GM12878 (cell line): ENCODE results near the gene DOCK1. TPM values are rescaled to one million over a fixed set of nuclear protein-coding genes. Genes with fewer than 3 reads are reported as not detected.

Experiments
- EP300 ChIP-seq, 2 experiments: fragments of 150-350 bp in 1 of 2; IDR thresholded peaks; 2 replicates each; pipeline ENCODE4 v1.6.1; 2011 to 2012; ENCODE audit warnings: low read depth in 2 of 2, low read length in 2 of 2, borderline replicate concordance in 1 of 2, improper control_type of control experiment in 1 of 2, inconsistent platforms in 1 of 2; ENCODE audit not compliant: control insufficient read depth in 1 of 2
- EZH2 ChIP-seq: IDR thresholded peaks from 2 replicates; pipeline ENCODE4 v1.6.1; 2012; ENCODE audit warnings: low read depth, mild to moderate bottlenecking, control low read depth, inconsistent platforms, low read length, borderline replicate concordance; ENCODE audit not compliant: control insufficient read depth
- FOS ChIP-seq: IDR thresholded peaks from 3 replicates; pipeline ENCODE4 v1.6.1; 2011; ENCODE audit warnings: borderline replicate concordance; ENCODE audit not compliant: insufficient read length; ENCODE audit errors: extremely low read depth
- IKZF2 ChIP-seq, 2 experiments: fragments of 450-650 bp; IDR thresholded peaks; 2 replicates each; pipeline ENCODE4 v1.6.1; 2017; ENCODE audit warnings: mild to moderate bottlenecking in 2 of 2, moderate library complexity in 2 of 2
- RCOR1 ChIP-seq: conservative IDR thresholded peaks from 2 replicates; pipeline ENCODE4 v1.6.1; 2012; ENCODE audit warnings: low read depth, low read length, improper control_type of control experiment
- RELA ChIP-seq: fragments of 450-650 bp; IDR thresholded peaks from 2 replicates; pipeline ENCODE4 v1.8.0; 2014; ENCODE audit warnings: borderline replicate concordance; ENCODE audit not compliant: partially characterized antibody
- YY1 ChIP-seq: IDR thresholded peaks from 2 replicates; pipeline ENCODE4 v1.6.1; 2011; ENCODE audit warnings: low read depth, mild to moderate bottlenecking, low read length
- ZNF274 ChIP-seq: IDR thresholded peaks from one replicate; pipeline ENCODE4 v1.8.0; 2011; ENCODE audit not compliant: insufficient read length, insufficient read depth
- polyA plus RNA-seq, 11 experiments: library from polyadenylated mRNA; depleted of rRNA in 4 of 11; unstranded in 6 of 11; stranded (reverse) in 5 of 11; fragments of >200 nt; fragmentation: Nextera tagmentation in 4 of 11; fragmentation: Illumina TruSeq in 1 of 11; extraction: Ambion mirVana in 4 of 11; extraction: Trizol in 1 of 11; gene quantifications; 1 replicate in 1 of 11; 2 replicates in 10 of 11; pipeline versions ENCODE4 v1.2.1 to v1.2.3, GENCODE V29; 2011 to 2016; ENCODE audit warnings: inconsistent platforms in 2 of 11, missing spikeins in 2 of 11, low read depth in 1 of 11
- total RNA-seq, 4 experiments: library from RNA; depleted of rRNA in 3 of 4; stranded (reverse); fragments of >200 nt in 3 of 4; fragmentation: Illumina TruSeq in 1 of 4; extraction: Trizol in 1 of 4; gene quantifications; 2 replicates each; pipeline versions ENCODE4 v1.2.1 to v1.2.3, GENCODE V29; 2013 to 2021
- TF ChIP-seq, protein P1 (sequence below): IDR thresholded peaks from 2 replicates; pipeline ENCODE4 v1.6.1; 2011; ENCODE audit warnings: borderline replicate concordance, low read depth, mild to moderate bottlenecking, moderate library complexity, low read length; ENCODE audit not compliant: insufficient read depth, poor library complexity, severe bottlenecking
- TF ChIP-seq, protein P2 (sequence below): fragments of 450-650 bp; IDR thresholded peaks from 2 replicates; pipeline ENCODE4 v1.6.1; 2017; ENCODE audit warnings: mild to moderate bottlenecking
- TF ChIP-seq, protein P3 (sequence below): IDR thresholded peaks from 2 replicates; pipeline ENCODE4 v1.6.1; 2011; ENCODE audit warnings: low read depth, mild to moderate bottlenecking, low read length, moderate library complexity, borderline replicate concordance; ENCODE audit errors: extremely low read depth

The DOCK1 gene
- total and polyA plus RNA-seq, 10 of the 15 experiments (the other 5 are each of a cell fraction or from before 2014, with no cell fraction given) = 0.05 to 0.18 TPM; not detected in 8

DNA sequence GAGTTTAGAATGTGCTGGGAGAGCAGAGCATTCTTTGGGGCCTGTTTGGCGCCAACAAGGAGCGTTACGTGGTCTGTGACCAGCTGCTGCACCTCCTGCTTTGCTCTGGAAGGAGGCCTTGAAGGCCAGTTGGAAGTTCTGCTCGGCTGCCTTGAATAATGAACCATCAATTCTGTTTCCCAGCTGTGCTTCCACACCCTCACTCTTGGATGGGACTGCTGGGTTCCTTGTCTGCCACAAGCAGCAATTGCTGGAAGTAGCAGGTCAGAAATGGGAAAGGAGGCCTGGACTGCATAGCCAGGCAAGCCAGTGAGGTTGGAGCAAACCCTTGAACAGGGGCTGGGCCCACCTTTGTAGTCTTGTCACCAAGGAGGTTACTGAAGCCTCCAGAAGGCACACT lies 377.8 kb downstream of the DOCK1 start (continued):
- no peak for TF ChIP-seq YY1
- no peak for TF ChIP-seq RCOR1
- TF ChIP-seq IKZF2 (IDR thresholded peaks at IDR 0.05) = no peak
- no peak for TF ChIP-seq ZNF274
- TF ChIP-seq, protein P1, sequence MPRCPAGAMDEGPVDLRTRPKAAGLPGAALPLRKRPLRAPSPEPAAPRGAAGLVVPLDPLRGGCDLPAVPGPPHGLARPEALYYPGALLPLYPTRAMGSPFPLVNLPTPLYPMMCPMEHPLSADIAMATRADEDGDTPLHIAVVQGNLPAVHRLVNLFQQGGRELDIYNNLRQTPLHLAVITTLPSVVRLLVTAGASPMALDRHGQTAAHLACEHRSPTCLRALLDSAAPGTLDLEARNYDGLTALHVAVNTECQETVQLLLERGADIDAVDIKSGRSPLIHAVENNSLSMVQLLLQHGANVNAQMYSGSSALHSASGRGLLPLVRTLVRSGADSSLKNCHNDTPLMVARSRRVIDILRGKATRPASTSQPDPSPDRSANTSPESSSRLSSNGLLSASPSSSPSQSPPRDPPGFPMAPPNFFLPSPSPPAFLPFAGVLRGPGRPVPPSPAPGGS = no peak
- TF ChIP-seq RELA = no peak
- no peak for TF ChIP-seq EZH2
- TF ChIP-seq EP300 (IDR thresholded peaks at IDR 0.05; ENCODE audit: borderline replicate concordance in 1 of 2, control insufficient read depth in 1 of 2, low read depth in 2 of 2, low read length in 2 of 2) = no peak
- TF ChIP-seq, protein P2, sequence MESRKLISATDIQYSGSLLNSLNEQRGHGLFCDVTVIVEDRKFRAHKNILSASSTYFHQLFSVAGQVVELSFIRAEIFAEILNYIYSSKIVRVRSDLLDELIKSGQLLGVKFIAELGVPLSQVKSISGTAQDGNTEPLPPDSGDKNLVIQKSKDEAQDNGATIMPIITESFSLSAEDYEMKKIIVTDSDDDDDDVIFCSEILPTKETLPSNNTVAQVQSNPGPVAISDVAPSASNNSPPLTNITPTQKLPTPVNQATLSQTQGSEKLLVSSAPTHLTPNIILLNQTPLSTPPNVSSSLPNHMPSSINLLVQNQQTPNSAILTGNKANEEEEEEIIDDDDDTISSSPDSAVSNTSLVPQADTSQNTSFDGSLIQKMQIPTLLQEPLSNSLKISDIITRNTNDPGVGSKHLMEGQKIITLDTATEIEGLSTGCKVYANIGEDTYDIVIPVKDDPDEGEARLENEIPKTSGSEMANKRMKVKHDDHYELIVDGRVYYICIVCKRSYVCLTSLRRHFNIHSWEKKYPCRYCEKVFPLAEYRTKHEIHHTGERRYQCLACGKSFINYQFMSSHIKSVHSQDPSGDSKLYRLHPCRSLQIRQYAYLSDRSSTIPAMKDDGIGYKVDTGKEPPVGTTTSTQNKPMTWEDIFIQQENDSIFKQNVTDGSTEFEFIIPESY = no peak
- TF ChIP-seq, protein P3, sequence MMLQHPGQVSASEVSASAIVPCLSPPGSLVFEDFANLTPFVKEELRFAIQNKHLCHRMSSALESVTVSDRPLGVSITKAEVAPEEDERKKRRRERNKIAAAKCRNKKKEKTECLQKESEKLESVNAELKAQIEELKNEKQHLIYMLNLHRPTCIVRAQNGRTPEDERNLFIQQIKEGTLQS = no peak
- no peak for TF ChIP-seq FOS
- TF ChIP-seq, all 136 proteins: peak for 0
